Loucy (cell line): ENCODE data around the gene STXBP6.

Experiments used
- EZH2phosphoT487 ChIP-seq: fragments of 200-600 bp; IDR thresholded peaks from 2 replicates; pipeline ENCODE4 v1.6.1; 2018; ENCODE audit warnings: antibody characterized with exemption, mild to moderate bottlenecking, moderate library complexity, borderline replicate concordance
- TF ChIP-seq, protein P1 (sequence below): fragments of 200-600 bp; sonication (generic); conservative IDR thresholded peaks from 2 replicates; pipeline ENCODE4 v1.5.1; 2014; ENCODE audit warnings: mild to moderate bottlenecking, antibody characterized with exemption, low read length

DNA sequence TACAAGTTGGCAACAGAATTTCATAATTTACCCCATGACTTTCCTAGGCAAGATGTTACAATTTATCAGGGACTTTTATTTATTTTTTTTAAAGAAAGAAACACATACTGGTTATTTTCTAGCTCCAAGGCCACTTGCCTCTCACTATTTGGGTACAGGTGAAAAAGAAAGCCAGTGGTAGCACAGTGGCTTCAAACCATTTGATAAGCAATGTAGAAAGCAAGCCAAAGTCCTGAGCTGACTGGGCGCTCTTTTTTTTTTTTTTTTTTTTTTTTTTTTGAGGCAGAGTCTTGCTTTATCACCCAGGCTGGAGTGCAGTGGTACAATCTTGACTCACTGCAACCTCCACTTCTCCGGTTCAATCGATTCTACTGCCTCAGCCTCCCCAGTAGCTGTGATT is 73.3 kb downstream of the STXBP6 start:
- TF ChIP-seq, protein P1, sequence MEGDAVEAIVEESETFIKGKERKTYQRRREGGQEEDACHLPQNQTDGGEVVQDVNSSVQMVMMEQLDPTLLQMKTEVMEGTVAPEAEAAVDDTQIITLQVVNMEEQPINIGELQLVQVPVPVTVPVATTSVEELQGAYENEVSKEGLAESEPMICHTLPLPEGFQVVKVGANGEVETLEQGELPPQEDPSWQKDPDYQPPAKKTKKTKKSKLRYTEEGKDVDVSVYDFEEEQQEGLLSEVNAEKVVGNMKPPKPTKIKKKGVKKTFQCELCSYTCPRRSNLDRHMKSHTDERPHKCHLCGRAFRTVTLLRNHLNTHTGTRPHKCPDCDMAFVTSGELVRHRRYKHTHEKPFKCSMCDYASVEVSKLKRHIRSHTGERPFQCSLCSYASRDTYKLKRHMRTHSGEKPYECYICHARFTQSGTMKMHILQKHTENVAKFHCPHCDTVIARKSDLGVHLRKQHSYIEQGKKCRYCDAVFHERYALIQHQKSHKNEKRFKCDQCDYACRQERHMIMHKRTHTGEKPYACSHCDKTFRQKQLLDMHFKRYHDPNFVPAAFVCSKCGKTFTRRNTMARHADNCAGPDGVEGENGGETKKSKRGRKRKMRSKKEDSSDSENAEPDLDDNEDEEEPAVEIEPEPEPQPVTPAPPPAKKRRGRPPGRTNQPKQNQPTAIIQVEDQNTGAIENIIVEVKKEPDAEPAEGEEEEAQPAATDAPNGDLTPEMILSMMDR: no peak
- TF ChIP-seq EZH2phosphoT487: no peak
